ENCODE data around the gene WNT3A.

Gene WNT3A

GRCh38 chr1:228064741-228065542 is 58.1 kb downstream of the WNT3A start:
- H3K4me3 ChIP-seq (ENCODE audit: control insufficient read depth, low read depth, low read length), result no peak overlapping the region
- no peak for TF ChIP-seq CTCF (conservative IDR thresholded peaks at IDR 0.05; ENCODE audit: control insufficient read depth, insufficient read depth, low read depth, low read length)
- DNase-seq (ENCODE audit: low read depth), result no peak

- H3K4me3 ChIP-seq (ENCODE audit: control insufficient read depth, low read depth, low read length), result no peak overlapping the region
- DNase-seq (ENCODE audit: low read depth), result no peak
- TF ChIP-seq CTCF (conservative IDR thresholded peaks at IDR 0.05; ENCODE audit: control insufficient read depth, insufficient read depth, low read depth, low read length), result no peak
Measured at GRCh38 chr1:228065543-228066347, 58.9 kb downstream of the WNT3A start.

- H3K4me3 ChIP-seq (ENCODE audit: control insufficient read depth, low read depth, low read length), result no peak overlapping the region
- TF ChIP-seq CTCF (conservative IDR thresholded peaks at IDR 0.05; ENCODE audit: control insufficient read depth, insufficient read depth, low read depth, low read length), result no peak
- no peak for DNase-seq (ENCODE audit: low read depth)
Measured at GRCh38 chr1:228066416-228066815, 59.6 kb downstream of the WNT3A start.

- DNase-seq (ENCODE audit: low read depth), result no peak
- H3K4me3 ChIP-seq (ENCODE audit: control insufficient read depth, low read depth, low read length), result no peak overlapping the region
- no peak for TF ChIP-seq CTCF (conservative IDR thresholded peaks at IDR 0.05; ENCODE audit: control insufficient read depth, insufficient read depth, low read depth, low read length)
Measured at GRCh38 chr1:228066891-228067654, 60.3 kb downstream of the WNT3A start.

- no peak overlapping the region for H3K4me3 ChIP-seq (ENCODE audit: control insufficient read depth, low read depth, low read length)
- DNase-seq (ENCODE audit: low read depth), result no peak
- no peak for TF ChIP-seq CTCF (conservative IDR thresholded peaks at IDR 0.05; ENCODE audit: control insufficient read depth, insufficient read depth, low read depth, low read length)
Measured at GRCh38 chr1:228068359-228068758, 61.6 kb downstream of the WNT3A start.

DNA sequence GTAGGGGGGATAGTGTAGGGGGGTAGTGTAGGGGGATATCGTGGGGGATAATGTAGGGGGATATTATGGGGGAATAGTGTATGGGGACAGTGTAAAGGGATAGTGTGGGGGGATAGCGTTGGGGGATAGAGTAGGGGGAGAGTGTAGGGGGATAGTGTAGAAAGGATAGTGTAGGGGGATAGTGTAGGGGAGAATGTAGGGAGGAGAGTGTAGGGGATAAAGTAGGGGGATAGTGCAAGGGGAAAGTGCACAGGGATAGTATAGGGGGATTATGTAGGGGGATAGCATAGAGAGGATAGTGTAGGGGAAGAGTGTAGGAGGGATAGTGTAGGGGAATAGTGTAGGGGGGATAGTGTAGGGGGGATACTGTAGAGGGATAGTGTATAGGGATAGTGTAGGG is 63.4 kb downstream of the WNT3A start:
- TF ChIP-seq CTCF (conservative IDR thresholded peaks at IDR 0.05; ENCODE audit: control insufficient read depth, insufficient read depth, low read depth, low read length), result no peak
- DNase-seq (ENCODE audit: low read depth), result no peak
- H3K4me3 ChIP-seq (ENCODE audit: control insufficient read depth, low read depth, low read length), result no peak overlapping the region

All from fibroblast of mammary gland (primary cell).